Thyroid gland (tissue), 4 donors: ENCODE measurements around the gene GGT5. TPM values are rescaled to one million over a fixed set of nuclear protein-coding genes. Genes with fewer than 3 reads are reported as not detected.
A peak's percentile ranks its signal among the peaks of the same experiment; 100 is the strongest.
"Not testable (repeated sequence)": the region's sequence is repeated elsewhere in the genome, so short reads cannot be mapped to it uniquely, and the experiment has no call there.

Source experiments
- DNase-seq, 2 donors: peaks; one replicate each; pipeline ENCODE4 v3.0.0-alpha.2; 2019
- H3K27ac ChIP-seq, 3 donors: fragments of 200-600 bp; sonication (generic); 1 replicate in 2 of 3; 2 replicates in 1 of 3; pipeline ENCODE4 v1.5.1; 2016 to 2019; ENCODE audit warnings: mild to moderate bottlenecking in 1 of 3, moderate library complexity in 1 of 3
- H3K27me3 ChIP-seq: fragments of 200-600 bp; sonication (generic); one replicate; pipeline ENCODE4 v1.5.1; 2019
- H3K36me3 ChIP-seq, 2 donors: fragments of 200-600 bp; sonication (generic); one replicate each; pipeline ENCODE4 v1.5.1; 2016 to 2019
- H3K4me1 ChIP-seq, 2 donors: fragments of 200-600 bp; sonication (generic); one replicate each; pipeline ENCODE4 v1.5.1; 2017 to 2019
- H3K4me3 ChIP-seq, 3 donors: fragments of 200-600 bp; sonication (generic); replicated peaks in 1 of 3; 1 replicate in 2 of 3; 2 replicates in 1 of 3; pipeline ENCODE4 v1.5.1; 2016; ENCODE audit warnings: mild to moderate bottlenecking in 1 of 3
- H3K9me3 ChIP-seq: fragments of 200-600 bp; sonication (generic); one replicate; pipeline ENCODE4 v1.5.1; 2017
- CTCF ChIP-seq, 6 experiments: fragments of 200-600 bp in 3 of 6; fragments of 450-650 bp in 3 of 6; sonication (generic) in 3 of 6; IDR thresholded peaks; one replicate each; pipeline ENCODE4 v1.5.1; 2016 to 2019; ENCODE audit warnings: antibody characterized with exemption in 6 of 6, mild to moderate bottlenecking in 2 of 6, inconsistent platforms in 1 of 6, moderate library complexity in 1 of 6
- POLR2A ChIP-seq, 2 donors: fragments of 450-650 bp; IDR thresholded peaks; one replicate each; pipeline ENCODE4 v1.6.1; 2017; ENCODE audit warnings: antibody characterized with exemption in 2 of 2, mild to moderate bottlenecking in 2 of 2, moderate library complexity in 1 of 2
- WGBS, 2 donors: methylation state at CpG; one replicate each; pipeline ENCODE4 v1.1.5; 2017; 5-methylcytosine and 5-hydroxymethylcytosine counted together
- intact Hi-C: fragments of 100-400 bp; cut with DNase I; formaldehyde crosslinking; loops from one replicate; pipeline ENCODE4 v1.15.1; 2023
- total RNA-seq, 4 donors: library from RNA; depleted of rRNA; stranded (reverse); fragments of >200 nt; gene quantifications; one replicate each; pipeline ENCODE4 v1.2.3, GENCODE V29; 2016

GGT5 gene
- total RNA-seq, 4 donors from 2014 or later = 59.0 to 99.3 (median 86.3) TPM

- intact Hi-C loops, H3K36me3 ChIP-seq, H3K4me3 ChIP-seq, H3K9me3 ChIP-seq, H3K27me3 ChIP-seq: not testable (repeated sequence)
- DNase-seq = peak; percentile 58 to 59
- H3K27ac ChIP-seq = peak overlapping the region in 2 of 3 donors; percentile 38 to 45
- peak in 1 of 2 donors; percentile 15 for TF ChIP-seq POLR2A (IDR thresholded peaks at IDR 0.05)
- peaks cover 27 to 35% of the 10 kb centered on the region in 2 donors for H3K4me1 ChIP-seq
- 20% methylated on average over 1 of the region's 8 CpGs; no CpG with 5 or more reads in 1 of the 2 donors for WGBS, 2 donors
Measured at GRCh38 chr22:24249413-24249812, 4.5 kb upstream of the GGT5 start.

GRCh38 chr22:24248611-24249010 is 3.7 kb upstream of the GGT5 start:
- peaks cover 29 to 38% of the 10 kb centered on the region in 2 donors for H3K4me1 ChIP-seq
- 92 to 97% methylated on average over 4 to 12 of the region's 15 CpGs for WGBS, 2 donors
- intact Hi-C loops, H3K27me3 ChIP-seq, H3K9me3 ChIP-seq, H3K4me3 ChIP-seq, H3K36me3 ChIP-seq, DNase-seq, H3K27ac ChIP-seq: not testable (repeated sequence)

GRCh38 chr22:24247564-24248344 is 2.9 kb upstream of the GGT5 start:
- WGBS, 2 donors = 3 to 13% methylated on average over 8 to 11 of the region's 23 CpGs
- no peak overlapping the region for H3K4me3 ChIP-seq
- H3K36me3 ChIP-seq = no peaks in the 10 kb centered on the region

GRCh38 chr22:24247011-24247507 is 2.2 kb upstream of the GGT5 start:
- no peaks in the 10 kb centered on the region for H3K9me3 ChIP-seq
- DNase-seq = no peak
- H3K4me1 ChIP-seq = peaks cover 34 to 51% of the 10 kb centered on the region in 2 donors
- TF ChIP-seq POLR2A (IDR thresholded peaks at IDR 0.05) = no peak
- TF ChIP-seq CTCF (IDR thresholded peaks at IDR 0.05) = no peak
- no peak overlapping the region for H3K4me3 ChIP-seq
- H3K27me3 ChIP-seq = no peaks in the 10 kb centered on the region
- H3K27ac ChIP-seq = peak overlapping the region; percentile 93 to 100 (median 95)
- H3K36me3 ChIP-seq = no peaks in the 10 kb centered on the region
- 54 to 67% methylated on average over 5 to 6 of the region's 6 CpGs for WGBS, 2 donors
- intact Hi-C loops = loop anchor here (2.0 kb wide), 1 partner anchor 58 kb away; no protein-coding TSS in a partner anchor

More at GRCh38 chr22:24247564-24248344, 2.9 kb upstream of the GGT5 start:
- TF ChIP-seq CTCF (IDR thresholded peaks at IDR 0.05) (peak; percentile 82 to 99 (median 94)), POLR2A (IDR thresholded peaks at IDR 0.05) (no peak)
- peaks cover 31 to 47% of the 10 kb centered on the region in 2 donors for H3K4me1 ChIP-seq
- no peaks in the 10 kb centered on the region for H3K9me3 ChIP-seq
- peak overlapping the region; percentile 93 to 100 (median 95) for H3K27ac ChIP-seq
- H3K27me3 ChIP-seq = no peaks in the 10 kb centered on the region
- intact Hi-C loops = loop anchor here (2.0 kb wide), 1 partner anchor 59 kb away; no protein-coding TSS in a partner anchor
- DNase-seq = peak; percentile 97

- intact Hi-C loops = loop anchor here (2.0 kb wide), 1 partner anchor 57 kb away; no protein-coding TSS in a partner anchor
- H3K4me1 ChIP-seq = peaks cover 34 to 53% of the 10 kb centered on the region in 2 donors
Measured at GRCh38 chr22:24245584-24246561, 991 bp upstream of the GGT5 start.

GRCh38 chr22:24244144-24244787 is 616 bp downstream of the GGT5 start:
- DNase-seq = peak; percentile 52 to 54
- Histone ChIP-seq H3K36me3 (no peaks in the 10 kb centered on the region), H3K27me3 (no peaks in the 10 kb centered on the region), H3K4me1 (peaks cover 34 to 59% of the 10 kb centered on the region in 2 donors), H3K27ac (peak overlapping the region; percentile 85 to 100 (median 95)), H3K4me3 (peak overlapping the region in 1 of 3 donors; percentile 31), H3K9me3 (no peaks in the 10 kb centered on the region)
- 31 to 44% methylated on average over 18 of the region's 19 CpGs for WGBS, 2 donors
- TF ChIP-seq CTCF (IDR thresholded peaks at IDR 0.05) (no peak), POLR2A (IDR thresholded peaks at IDR 0.05) (no peak)
- intact Hi-C loops = no loop called here

More at GRCh38 chr22:24245584-24246561, 991 bp upstream of the GGT5 start:
- H3K9me3 ChIP-seq, H3K4me3 ChIP-seq, H3K27me3 ChIP-seq, H3K36me3 ChIP-seq: not testable (repeated sequence)
- 0 to 47% methylated on average over 1 to 11 of the region's 18 CpGs for whole genome bisulfite sequencing, 2 donors
- H3K27ac ChIP-seq = peak overlapping the region; percentile 93 to 100 (median 95)
- peak; percentile 75 to 86 for DNase-seq

GRCh38 chr22:24243417-24243816 is 1.5 kb downstream of the GGT5 start:
- H3K27me3 ChIP-seq, H3K36me3 ChIP-seq, intact Hi-C loops, H3K9me3 ChIP-seq: not testable (repeated sequence)
- DNase-seq = peak; percentile 32 to 46
- Histone ChIP-seq H3K4me3 (peak overlapping the region in 1 of 3 donors; percentile 8), H3K27ac (peak overlapping the region; percentile 9 to 95 (median 43)), H3K4me1 (peaks cover 34 to 59% of the 10 kb centered on the region in 2 donors)
- WGBS, 2 donors = 38 to 65% methylated on average over 1 to 3 of the region's 3 CpGs

GRCh38 chr22:24240985-24241692 is 3.7 kb downstream of the GGT5 start:
- H3K4me3 ChIP-seq, H3K27me3 ChIP-seq, H3K9me3 ChIP-seq, H3K36me3 ChIP-seq, intact Hi-C loops, DNase-seq: not testable (repeated sequence)
- WGBS, 2 donors = 86 to 90% methylated on average over 9 of the region's 9 CpGs
- H3K4me1 ChIP-seq = peaks cover 21 to 38% of the 10 kb centered on the region in 2 donors
- peak overlapping the region in 1 of 3 donors; percentile 30 for H3K27ac ChIP-seq
